ENCODE data around the gene TSFM.

GRCh38 chr12:57822392-57823130, 40.0 kb downstream of the TSFM start:
- TF ChIP-seq, protein P1, sequence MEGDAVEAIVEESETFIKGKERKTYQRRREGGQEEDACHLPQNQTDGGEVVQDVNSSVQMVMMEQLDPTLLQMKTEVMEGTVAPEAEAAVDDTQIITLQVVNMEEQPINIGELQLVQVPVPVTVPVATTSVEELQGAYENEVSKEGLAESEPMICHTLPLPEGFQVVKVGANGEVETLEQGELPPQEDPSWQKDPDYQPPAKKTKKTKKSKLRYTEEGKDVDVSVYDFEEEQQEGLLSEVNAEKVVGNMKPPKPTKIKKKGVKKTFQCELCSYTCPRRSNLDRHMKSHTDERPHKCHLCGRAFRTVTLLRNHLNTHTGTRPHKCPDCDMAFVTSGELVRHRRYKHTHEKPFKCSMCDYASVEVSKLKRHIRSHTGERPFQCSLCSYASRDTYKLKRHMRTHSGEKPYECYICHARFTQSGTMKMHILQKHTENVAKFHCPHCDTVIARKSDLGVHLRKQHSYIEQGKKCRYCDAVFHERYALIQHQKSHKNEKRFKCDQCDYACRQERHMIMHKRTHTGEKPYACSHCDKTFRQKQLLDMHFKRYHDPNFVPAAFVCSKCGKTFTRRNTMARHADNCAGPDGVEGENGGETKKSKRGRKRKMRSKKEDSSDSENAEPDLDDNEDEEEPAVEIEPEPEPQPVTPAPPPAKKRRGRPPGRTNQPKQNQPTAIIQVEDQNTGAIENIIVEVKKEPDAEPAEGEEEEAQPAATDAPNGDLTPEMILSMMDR (IDR thresholded peaks at IDR 0.05): no peak
- TF ChIP-seq POLR2A (IDR thresholded peaks at IDR 0.05): no peak
